ENCODE measurements around the gene AAMP.

The AAMP gene

GRCh38 chr2:218257390-218257981 lies 12.5 kb downstream of the AAMP start:
- DNase-seq = no peak

- DNase-seq = no peak
Observed at GRCh38 chr2:218256612-218257350, 13.2 kb downstream of the AAMP start.

- DNase-seq = no peak
Observed at GRCh38 chr2:218255446-218255845, 14.5 kb downstream of the AAMP start.

- DNase-seq = no peak
Observed at GRCh38 chr2:218253232-218253625, 16.7 kb downstream of the AAMP start.

GRCh38 chr2:218252509-218253231 lies 17.3 kb downstream of the AAMP start:
- DNase-seq = no peak

GRCh38 chr2:218249691-218250090 lies 20.2 kb downstream of the AAMP start:
- no peak for DNase-seq

GRCh38 chr2:218245214-218245613 lies 24.7 kb downstream of the AAMP start:
- DNase-seq = no peak

GRCh38 chr2:218244665-218245064 lies 25.3 kb downstream of the AAMP start:
- no peak for DNase-seq

GRCh38 chr2:218244204-218244603 lies 25.7 kb downstream of the AAMP start:
- DNase-seq = no peak

- DNase-seq = no peak
Observed at GRCh38 chr2:218238887-218239286, 31.1 kb downstream of the AAMP start.

GRCh38 chr2:218236829-218237228 lies 33.1 kb downstream of the AAMP start:
- no peak for DNase-seq

GRCh38 chr2:218235017-218235416 lies 34.9 kb downstream of the AAMP start:
- no peak for DNase-seq

GRCh38 chr2:218234521-218234920 lies 35.4 kb downstream of the AAMP start:
- no peak for DNase-seq

GRCh38 chr2:218233543-218233942 lies 36.4 kb downstream of the AAMP start:
- no peak for DNase-seq

- no peak for DNase-seq
Observed at GRCh38 chr2:218230882-218231281, 39.1 kb downstream of the AAMP start.

- no peak for DNase-seq
Observed at GRCh38 chr2:218229851-218230250, 40.1 kb downstream of the AAMP start.

- DNase-seq = no peak
Observed at GRCh38 chr2:218229239-218229638, 40.7 kb downstream of the AAMP start.

- DNase-seq = no peak
Observed at GRCh38 chr2:218228366-218229090, 41.4 kb downstream of the AAMP start.

- DNase-seq = no peak
Observed at GRCh38 chr2:218226903-218227302, 43.0 kb downstream of the AAMP start.

GRCh38 chr2:218224186-218224585 lies 45.8 kb downstream of the AAMP start:
- no peak for DNase-seq

GRCh38 chr2:218223046-218223445 lies 46.9 kb downstream of the AAMP start:
- DNase-seq = no peak

GRCh38 chr2:218221000-218221399 lies 48.9 kb downstream of the AAMP start:
- no peak for DNase-seq

GRCh38 chr2:218219934-218220333 lies 50.0 kb downstream of the AAMP start:
- DNase-seq = no peak

Data from NCI-H2029 treated with DMSO at 0.1 percent for 48 hours (cell line).